Measurements from ENCODE around the gene CRY2. TPM values are rescaled to one million over a fixed set of nuclear protein-coding genes. Genes with fewer than 3 reads are reported as not detected.

CRY2 gene
- total RNA-seq, 6 experiments from 2014 or later, result 12.5 to 16.4 (median 14.1) TPM

DNA sequence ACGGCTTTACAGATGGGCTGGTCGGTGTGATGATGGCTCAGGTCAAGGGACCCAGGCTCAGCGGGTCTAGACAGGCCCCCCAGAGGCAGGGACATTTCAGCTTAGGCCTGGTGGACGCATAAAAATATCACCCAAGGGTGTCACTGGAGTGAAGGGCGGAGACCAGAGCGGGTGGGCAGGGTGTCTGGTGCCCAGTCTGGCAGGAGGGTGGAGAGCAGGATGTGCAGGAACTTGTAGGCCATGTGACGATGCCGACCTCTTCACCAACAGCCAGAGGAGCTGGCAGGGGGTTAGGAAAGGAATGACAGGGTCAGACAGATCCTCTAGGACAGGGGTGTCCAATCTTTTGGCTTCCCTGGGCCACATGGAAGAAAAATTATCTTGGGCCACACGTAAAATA is 42.7 kb downstream of the CRY2 start:
- Mint-ChIP-seq H3K4me1 (ENCODE audit: low read depth) (no peaks in the 10 kb centered on the region), H3K27me3 (ENCODE audit: insufficient read depth) (peaks cover 43% of the 10 kb centered on the region), H3K27ac (no peak overlapping the region)

DNA sequence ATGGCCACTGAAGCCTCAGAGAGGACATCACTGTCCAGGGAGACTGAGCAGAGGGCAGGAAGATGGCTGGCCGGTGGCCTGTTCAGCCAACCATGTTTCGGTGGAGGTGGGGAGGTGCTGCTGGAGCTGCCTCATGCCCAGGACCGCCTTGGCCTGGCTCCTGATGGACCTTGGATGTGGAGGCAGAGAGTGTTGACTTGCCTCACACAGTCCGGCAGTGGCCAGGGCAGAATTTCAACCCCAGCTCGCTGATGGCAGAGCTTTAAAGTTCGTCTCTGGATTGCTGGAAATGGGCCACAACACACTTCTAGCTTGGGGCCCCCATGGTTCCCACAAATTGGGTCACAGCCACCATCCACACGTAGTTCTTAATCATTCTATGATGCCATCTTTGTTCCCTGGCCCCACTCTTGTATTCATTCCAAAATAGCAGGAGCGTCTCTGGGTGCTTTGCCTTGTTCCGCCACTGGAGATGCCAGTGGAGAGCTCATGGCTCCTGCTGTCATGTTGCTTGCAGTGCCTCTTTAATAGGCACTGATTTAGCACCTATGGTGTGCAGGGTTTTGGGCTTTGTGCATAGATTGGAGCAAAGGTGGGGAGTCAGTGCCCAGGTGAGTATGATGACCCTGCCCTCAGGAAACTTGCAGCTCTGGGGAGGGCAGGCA is 43.7 kb downstream of the CRY2 start:
- Mint-ChIP-seq H3K27ac (no peak overlapping the region), H3K4me1 (ENCODE audit: low read depth) (no peaks in the 10 kb centered on the region), H3K36me3 (ENCODE audit: low read depth) (no peaks in the 10 kb centered on the region), H3K4me3 (no peak overlapping the region), H3K9me3 (no peaks in the 10 kb centered on the region), H3K27me3 (ENCODE audit: insufficient read depth) (peaks cover 45% of the 10 kb centered on the region)
- DNase-seq, result no peak
- TF ChIP-seq, protein P1, sequence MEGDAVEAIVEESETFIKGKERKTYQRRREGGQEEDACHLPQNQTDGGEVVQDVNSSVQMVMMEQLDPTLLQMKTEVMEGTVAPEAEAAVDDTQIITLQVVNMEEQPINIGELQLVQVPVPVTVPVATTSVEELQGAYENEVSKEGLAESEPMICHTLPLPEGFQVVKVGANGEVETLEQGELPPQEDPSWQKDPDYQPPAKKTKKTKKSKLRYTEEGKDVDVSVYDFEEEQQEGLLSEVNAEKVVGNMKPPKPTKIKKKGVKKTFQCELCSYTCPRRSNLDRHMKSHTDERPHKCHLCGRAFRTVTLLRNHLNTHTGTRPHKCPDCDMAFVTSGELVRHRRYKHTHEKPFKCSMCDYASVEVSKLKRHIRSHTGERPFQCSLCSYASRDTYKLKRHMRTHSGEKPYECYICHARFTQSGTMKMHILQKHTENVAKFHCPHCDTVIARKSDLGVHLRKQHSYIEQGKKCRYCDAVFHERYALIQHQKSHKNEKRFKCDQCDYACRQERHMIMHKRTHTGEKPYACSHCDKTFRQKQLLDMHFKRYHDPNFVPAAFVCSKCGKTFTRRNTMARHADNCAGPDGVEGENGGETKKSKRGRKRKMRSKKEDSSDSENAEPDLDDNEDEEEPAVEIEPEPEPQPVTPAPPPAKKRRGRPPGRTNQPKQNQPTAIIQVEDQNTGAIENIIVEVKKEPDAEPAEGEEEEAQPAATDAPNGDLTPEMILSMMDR (IDR thresholded peaks at IDR 0.05), result peak; percentile 36; the same call in 1 of the 2 replicates

More for the DNA sequence above, 42.7 kb downstream of the CRY2 start:
- no peak for DNase-seq
- no peaks in the 10 kb centered on the region for H3K9me3 Mint-ChIP-seq
- H3K36me3 Mint-ChIP-seq (ENCODE audit: low read depth), result no peaks in the 10 kb centered on the region
- no peak overlapping the region for H3K4me3 Mint-ChIP-seq
- TF ChIP-seq, protein P1 (IDR thresholded peaks at IDR 0.05), result no peak

DNA sequence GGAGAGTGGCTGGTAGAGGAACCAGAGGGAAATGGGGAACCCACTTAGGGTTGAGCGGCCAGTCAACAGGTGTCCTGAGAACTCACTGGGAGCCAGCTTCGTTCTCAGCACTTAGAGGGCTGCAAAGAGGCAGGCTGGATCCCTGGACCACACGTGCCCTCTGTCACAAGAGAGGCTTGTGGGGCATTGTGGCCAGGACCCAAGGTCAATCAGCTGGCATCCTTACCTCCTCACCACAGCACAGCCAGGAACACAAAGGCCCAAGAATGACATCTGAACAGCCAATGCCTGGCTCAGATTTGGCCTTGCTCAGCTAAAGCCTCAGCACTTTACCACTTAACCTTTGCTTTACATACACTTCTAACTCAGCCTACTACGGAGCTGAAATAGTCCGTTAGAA is 45.6 kb downstream of the CRY2 start:
- DNase-seq, result no peak
- H3K27ac Mint-ChIP-seq, result no peak overlapping the region

DNA sequence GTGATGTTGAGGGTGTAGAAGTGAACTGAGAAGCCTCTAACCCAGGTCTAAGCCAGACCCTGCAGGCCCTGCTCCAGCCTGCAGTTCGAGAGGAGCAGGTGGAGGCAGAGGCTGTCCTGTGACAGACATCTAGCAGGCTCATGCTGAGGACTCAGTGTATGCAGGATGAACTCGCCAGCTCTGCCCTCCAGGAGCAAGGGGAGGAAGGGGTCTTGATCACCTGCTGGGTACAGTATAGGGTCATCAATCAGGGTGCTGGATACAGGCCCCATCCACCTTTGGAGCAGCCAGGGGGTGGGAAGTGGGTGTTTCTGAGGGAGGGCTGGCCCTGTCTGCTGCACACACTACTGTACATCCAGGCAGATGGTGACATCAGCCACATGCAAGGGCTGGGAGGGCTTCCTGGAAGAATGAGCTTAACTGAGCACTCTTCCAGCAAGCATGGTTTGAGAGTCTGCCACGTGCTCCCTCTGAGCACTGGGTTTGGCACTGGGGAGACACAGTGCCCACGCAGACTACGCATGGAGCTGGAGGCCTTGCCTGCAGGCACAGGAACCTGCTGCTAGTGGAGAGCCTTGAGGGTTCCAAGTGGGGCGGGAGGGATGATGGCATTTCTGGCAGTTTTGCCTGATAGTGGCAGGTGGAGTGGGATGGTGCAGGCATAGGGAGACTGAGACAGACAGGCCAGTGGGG is 47.4 kb downstream of the CRY2 start:
- Mint-ChIP-seq H3K9me3 (no peaks in the 10 kb centered on the region), H3K4me1 (ENCODE audit: low read depth) (no peaks in the 10 kb centered on the region), H3K27ac (no peak overlapping the region), H3K36me3 (ENCODE audit: low read depth) (no peaks in the 10 kb centered on the region), H3K27me3 (ENCODE audit: insufficient read depth) (peaks cover 36% of the 10 kb centered on the region), H3K4me3 (no peak overlapping the region)
- TF ChIP-seq, protein P1 (IDR thresholded peaks at IDR 0.05), result no peak
- DNase-seq, result no peak

More for the DNA sequence above, 45.6 kb downstream of the CRY2 start:
- Mint-ChIP-seq H3K4me1 (ENCODE audit: low read depth) (no peaks in the 10 kb centered on the region), H3K9me3 (no peaks in the 10 kb centered on the region), H3K27me3 (ENCODE audit: insufficient read depth) (peaks cover 40% of the 10 kb centered on the region), H3K4me3 (no peak overlapping the region), H3K36me3 (ENCODE audit: low read depth) (no peaks in the 10 kb centered on the region)
- TF ChIP-seq, protein P1 (IDR thresholded peaks at IDR 0.05), result no peak

DNA sequence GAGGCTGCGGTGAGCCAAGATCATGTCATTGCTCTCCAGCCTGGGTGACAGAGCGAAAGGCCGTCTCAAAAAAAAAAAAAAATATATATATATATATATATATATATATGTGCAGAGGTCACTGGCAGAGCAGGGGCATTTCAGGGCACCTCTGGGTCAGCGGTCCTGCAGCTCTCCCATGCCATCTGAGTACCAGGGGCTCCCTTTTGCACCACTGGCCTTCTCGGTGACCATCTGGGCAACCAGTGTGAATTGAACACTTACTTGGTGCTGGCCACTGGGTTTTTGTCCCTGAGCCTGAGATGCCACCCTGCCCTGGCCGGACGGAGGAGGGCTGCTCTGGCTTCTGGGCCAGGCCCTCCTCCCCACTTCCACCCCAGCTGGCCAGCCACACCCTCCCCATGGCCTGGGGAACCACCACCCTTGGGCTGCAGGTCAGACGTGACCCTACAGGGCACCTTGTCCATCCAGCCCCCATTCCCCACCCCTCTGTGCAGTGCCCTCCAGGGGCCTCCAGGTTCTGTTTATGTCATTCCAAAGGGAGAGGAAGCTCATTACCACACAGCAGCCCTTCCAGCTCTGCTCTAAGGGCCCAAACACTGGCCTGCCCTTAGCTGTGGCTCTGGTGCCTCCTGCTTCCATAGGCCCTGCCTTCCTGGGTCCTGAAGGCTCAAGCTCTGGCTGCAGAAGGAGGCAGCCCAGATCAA is 48.4 kb downstream of the CRY2 start:
- H3K36me3 Mint-ChIP-seq (ENCODE audit: low read depth), result no peaks in the 10 kb centered on the region
- peaks cover 34% of the 10 kb centered on the region for H3K27me3 Mint-ChIP-seq (ENCODE audit: insufficient read depth)
- DNase-seq, result no peak
- H3K4me1 Mint-ChIP-seq (ENCODE audit: low read depth), result peaks cover 4% of the 10 kb centered on the region
- H3K27ac Mint-ChIP-seq, result no peak overlapping the region
- no peaks in the 10 kb centered on the region for H3K9me3 Mint-ChIP-seq
- TF ChIP-seq, protein P1 (IDR thresholded peaks at IDR 0.05), result no peak
- H3K4me3 Mint-ChIP-seq, result no peak overlapping the region
